A673 (cell line): ENCODE results near the gene PDE6D. TPM values are rescaled to one million over a fixed set of nuclear protein-coding genes. Genes with fewer than 3 reads are reported as not detected.
A peak's percentile ranks its signal among the peaks of the same experiment; 100 is the strongest.

Experiments used
- BruUV-seq: library from RNA; stranded (reverse); fragments of 400-500 nt; replicated peaks from 2 replicates; lab custom pipeline; 2021; lab: Mats Ljungman, UMichigan
- CTCF ChIA-PET: fragments of 300-600 bp; sonication (Branson Sonifier 250); formaldehyde crosslinking; loops from one replicate; lab custom pipeline; 2022; ENCODE audit warnings: antibody characterized with exemption; lab: Charles Lee
- POLR2A ChIA-PET: fragments of 300-600 bp; sonication (Branson Sonifier 250); formaldehyde crosslinking; loops from one replicate; lab custom pipeline; 2022; ENCODE audit warnings: antibody characterized with exemption; ENCODE audit not compliant: low non-redundant PET; lab: Charles Lee
- DNase-seq: peaks from one replicate; pipeline ENCODE4 v3.0.0-alpha.2; 2015; ENCODE audit warnings: low spot score
- H3K27ac ChIP-seq: fragments of 200-600 bp; sonication (generic); 2 replicates; pipeline ENCODE4 v1.5.1; 2016; ENCODE audit warnings: mixed run types, low read depth, mild to moderate bottlenecking, mixed read lengths, antibody characterized with exemption, low read length; ENCODE audit not compliant: poor library complexity, severe bottlenecking
- H3K27me3 ChIP-seq: fragments of 200-600 bp; sonication (generic); replicated peaks from 2 replicates; pipeline ENCODE4 v1.6.1; 2017; ENCODE audit warnings: mixed run types, low read depth, mild to moderate bottlenecking, mixed read lengths, antibody characterized with exemption, low read length; ENCODE audit not compliant: insufficient read depth, poor library complexity
- H3K36me3 ChIP-seq: fragments of 200-600 bp; sonication (generic); 2 replicates; pipeline ENCODE4 v1.6.1; 2016; ENCODE audit warnings: mixed run types, mild to moderate bottlenecking, mixed read lengths, antibody characterized with exemption, low read length; ENCODE audit not compliant: insufficient read depth, poor library complexity, severe bottlenecking
- H3K4me1 ChIP-seq: fragments of 200-600 bp; sonication (generic); 2 replicates; pipeline ENCODE4 v1.6.1; 2017; ENCODE audit warnings: mixed run types, mild to moderate bottlenecking, mixed read lengths, antibody characterized with exemption, low read length; ENCODE audit not compliant: insufficient read depth, poor library complexity, severe bottlenecking
- H3K4me3 ChIP-seq: fragments of 200-600 bp; sonication (generic); 2 replicates; pipeline ENCODE4 v1.5.1; 2016; ENCODE audit warnings: low read depth, mixed run types, mild to moderate bottlenecking, mixed read lengths, low read length; ENCODE audit not compliant: poor library complexity, severe bottlenecking
- H3K9me3 ChIP-seq: fragments of 200-600 bp; sonication (generic); 2 replicates; pipeline ENCODE4 v1.6.1; 2016; ENCODE audit warnings: mixed run types, low read depth, mild to moderate bottlenecking, mixed read lengths, antibody characterized with exemption, low read length; ENCODE audit not compliant: poor library complexity, severe bottlenecking
- CTCF ChIP-seq: fragments of 300-800, 200-600 bp; sonication (generic); conservative IDR thresholded peaks from 2 replicates; pipeline ENCODE4 v1.5.1; 2017; ENCODE audit warnings: low read depth, mild to moderate bottlenecking, antibody characterized with exemption, low read length, moderate library complexity, mixed read lengths
- EZH2 ChIP-seq: fragments of 200-600 bp; sonication (generic); IDR thresholded peaks from 2 replicates; pipeline ENCODE4 v1.6.1; 2017; ENCODE audit warnings: borderline replicate concordance, low read depth, mild to moderate bottlenecking, mixed read lengths, antibody characterized with exemption, low read length; ENCODE audit not compliant: poor library complexity, severe bottlenecking
- intact Hi-C: fragments of 100-400 bp; cut with micrococcal nuclease; formaldehyde crosslinking; loops from one replicate; pipeline ENCODE4 v1.10.0; 2022; ENCODE audit not compliant: unreplicated experiment
- total RNA-seq: library from RNA; stranded (reverse); gene quantifications from 2 replicates; pipeline ENCODE4 v1.2.3, GENCODE V29; 2021

Gene PDE6D
- total RNA-seq, 1 experiment from 2014 or later: 19.7 TPM

- no peaks in the 10 kb centered on the region for H3K36me3 ChIP-seq
- no TSS peak for BruUV-seq
- no peak overlapping the region for H3K4me3 ChIP-seq
- POLR2A ChIA-PET: no interaction called here
- CTCF ChIA-PET: no interaction called here
- no peaks in the 10 kb centered on the region for H3K9me3 ChIP-seq
- H3K4me1 ChIP-seq: no peaks in the 10 kb centered on the region
- TF ChIP-seq CTCF (peak; percentile 40), EZH2 (no peak)
- no peak for DNase-seq
- intact Hi-C loops: no loop called here
- H3K27me3 ChIP-seq: no peaks in the 10 kb centered on the region
- H3K27ac ChIP-seq: no peak overlapping the region
Measured at GRCh38 chr2:231685349-231686191, 95.5 kb downstream of the PDE6D start.

GRCh38 chr2:231684314-231685223 is 96.5 kb downstream of the PDE6D start:
- H3K4me1 ChIP-seq: no peaks in the 10 kb centered on the region
- ChIA-PET CTCF (no interaction called here), POLR2A (no interaction called here)
- no peak for DNase-seq
- no peak overlapping the region for H3K4me3 ChIP-seq
- H3K9me3 ChIP-seq: no peaks in the 10 kb centered on the region
- no peaks in the 10 kb centered on the region for H3K36me3 ChIP-seq
- intact Hi-C loops: no loop called here
- no TSS peak for BruUV-seq
- no peak overlapping the region for H3K27ac ChIP-seq
- no peak for TF ChIP-seq CTCF
- TF ChIP-seq EZH2: no peak
- no peaks in the 10 kb centered on the region for H3K27me3 ChIP-seq

- ChIA-PET CTCF (interaction anchor here (0.6 to 0.7 kb wide), 2 partner anchors 31 to 103 kb away, joined by 3 to 4 read pairs; partner anchors contain the start of gene COPS7B), POLR2A (no interaction called here)
- Histone ChIP-seq H3K27me3 (no peaks in the 10 kb centered on the region), H3K9me3 (no peaks in the 10 kb centered on the region), H3K4me3 (no peak overlapping the region), H3K4me1 (no peaks in the 10 kb centered on the region), H3K27ac (no peak overlapping the region), H3K36me3 (no peaks in the 10 kb centered on the region)
- intact Hi-C loops: no loop called here
- no peak for DNase-seq
- no TSS peak for BruUV-seq
- TF ChIP-seq EZH2 (no peak), CTCF (no peak)
Measured at GRCh38 chr2:231683292-231684235, 97.5 kb downstream of the PDE6D start.
